GM10266 (cell line): ENCODE measurements around the gene SAA1.

ENCODE experiments used
- DNase-seq: peaks from one replicate; pipeline ENCODE4 v3.0.0; 2012; ENCODE audit errors: extremely low spot score
- CTCF ChIP-seq: IDR thresholded peaks from 2 replicates; pipeline ENCODE4 v1.5.1; 2012; ENCODE audit warnings: mild to moderate bottlenecking, low read depth; ENCODE audit not compliant: control insufficient read depth, insufficient read depth; ENCODE audit errors: missing control alignments

Gene SAA1

GRCh38 chr11:18312663-18313420, 46.8 kb downstream of the SAA1 start:
- DNase-seq: no peak
- no peak for TF ChIP-seq CTCF

GRCh38 chr11:18313965-18314763, 48.1 kb downstream of the SAA1 start:
- TF ChIP-seq CTCF: no peak
- DNase-seq: no peak

GRCh38 chr11:18314784-18315523, 48.9 kb downstream of the SAA1 start:
- no peak for TF ChIP-seq CTCF
- no peak for DNase-seq

- DNase-seq: no peak
- no peak for TF ChIP-seq CTCF
Measured at GRCh38 chr11:18315893-18316292, 49.8 kb downstream of the SAA1 start.

- TF ChIP-seq CTCF: no peak
- no peak for DNase-seq
Measured at GRCh38 chr11:18317551-18317950, 51.5 kb downstream of the SAA1 start.
